ENCODE results near the gene PRPF39.

GRCh38 chr14:45083617-45083975 is 320 bp upstream of the PRPF39 start:
- TF ChIP-seq CTCF (IDR thresholded peaks at IDR 0.05): no peak
- TF ChIP-seq EP300 (IDR thresholded peaks at IDR 0.05): no peak
- TF ChIP-seq POLR2A (IDR thresholded peaks at IDR 0.05): no peak

Data from upper lobe of left lung (tissue), 4 donors.